ENCODE results near the gene TOM1. TPM values are rescaled to one million over a fixed set of nuclear protein-coding genes. Genes with fewer than 3 reads are reported as not detected.

Gene TOM1
- total RNA-seq, 2 experiments from 2014 or later: 211 to 219 TPM

DNA sequence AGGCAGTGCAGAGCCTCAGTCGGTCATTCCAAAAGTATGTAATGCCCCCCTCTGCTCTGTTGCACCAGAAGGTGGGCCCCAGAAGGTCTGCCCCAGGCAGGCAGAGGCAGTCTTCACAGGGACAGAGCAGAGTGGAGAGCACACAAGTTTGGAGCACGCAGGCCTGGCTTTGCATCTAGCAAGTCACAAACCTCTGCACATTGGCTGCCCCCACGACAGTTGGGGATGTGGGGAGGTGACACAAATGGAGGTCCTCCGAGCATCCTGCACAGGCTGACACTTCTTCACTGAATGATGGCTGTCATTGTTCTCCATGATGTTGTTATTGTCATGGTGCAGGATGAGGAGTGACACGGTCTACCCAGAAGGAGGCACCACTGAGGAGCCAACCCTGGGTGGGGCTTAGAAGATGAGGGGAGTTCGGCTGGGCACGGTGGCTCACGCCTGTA lies 11.9 kb downstream of the TOM1 start:
- no peaks in the 10 kb centered on the region for H3K9me3 Mint-ChIP-seq

DNA sequence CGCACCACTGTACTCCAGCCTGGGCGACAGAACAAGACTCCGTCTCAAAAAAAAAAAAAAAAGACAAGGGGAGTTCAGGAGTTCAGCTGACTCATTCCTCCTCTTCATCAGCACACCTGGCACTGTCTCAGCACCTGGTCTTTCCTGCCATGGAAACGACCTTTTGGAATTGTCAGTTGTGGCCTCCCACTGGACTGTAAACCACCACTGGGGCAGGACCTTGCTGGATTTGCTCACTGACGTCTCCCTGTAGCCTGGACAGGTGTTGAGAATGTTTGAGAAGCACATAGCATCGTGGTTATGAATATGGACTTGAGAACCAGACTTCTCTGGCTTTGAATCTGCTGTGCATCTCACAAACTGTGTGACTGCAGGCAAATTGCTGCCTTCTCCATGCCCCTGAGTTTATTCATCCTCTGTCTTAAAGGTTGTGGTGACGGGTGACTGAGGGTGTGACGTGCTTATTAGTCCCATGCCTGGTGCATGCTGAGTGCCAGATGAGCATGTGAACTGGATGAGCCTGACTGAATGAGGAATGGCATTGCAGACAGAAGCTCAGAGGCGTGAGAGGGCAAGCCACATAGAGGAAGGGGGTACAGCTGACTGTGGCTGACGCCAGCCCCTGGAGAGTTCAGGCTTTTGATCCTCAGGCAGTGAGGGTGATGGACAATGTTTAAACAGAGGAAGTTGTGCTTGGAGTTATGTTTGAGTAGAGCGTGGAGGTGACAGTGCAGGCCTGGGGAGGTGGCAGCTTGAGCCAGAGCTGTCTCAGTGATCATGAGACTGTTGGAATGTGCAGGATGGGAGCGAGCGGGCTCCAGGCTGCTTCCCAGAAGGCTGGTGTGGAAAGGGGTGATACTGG lies 12.7 kb downstream of the TOM1 start:
- DNase-seq (peak in 1 of 14 experiments; percentile 45), ATAC-seq (ENCODE audit: poor library complexity) (no peak)
- H3K36me3 ChIP-seq (ENCODE audit: insufficient read depth, low read length): peaks cover 13% of the 10 kb centered on the region
- ChIA-PET CTCF (interaction anchor here (1.9 kb wide), 1 partner anchor 55 kb away, joined by 4 read pairs; the partner anchor contains the start of gene HMGXB4), POLR2A (interaction anchor here (1.9 kb wide), 1 partner anchor 13 kb away, joined by 10 read pairs; the partner anchor contains the start of gene TOM1)
- no peak overlapping the region for H3K4me3 ChIP-seq (ENCODE audit: low read length)
- TF ChIP-seq, protein P1, sequence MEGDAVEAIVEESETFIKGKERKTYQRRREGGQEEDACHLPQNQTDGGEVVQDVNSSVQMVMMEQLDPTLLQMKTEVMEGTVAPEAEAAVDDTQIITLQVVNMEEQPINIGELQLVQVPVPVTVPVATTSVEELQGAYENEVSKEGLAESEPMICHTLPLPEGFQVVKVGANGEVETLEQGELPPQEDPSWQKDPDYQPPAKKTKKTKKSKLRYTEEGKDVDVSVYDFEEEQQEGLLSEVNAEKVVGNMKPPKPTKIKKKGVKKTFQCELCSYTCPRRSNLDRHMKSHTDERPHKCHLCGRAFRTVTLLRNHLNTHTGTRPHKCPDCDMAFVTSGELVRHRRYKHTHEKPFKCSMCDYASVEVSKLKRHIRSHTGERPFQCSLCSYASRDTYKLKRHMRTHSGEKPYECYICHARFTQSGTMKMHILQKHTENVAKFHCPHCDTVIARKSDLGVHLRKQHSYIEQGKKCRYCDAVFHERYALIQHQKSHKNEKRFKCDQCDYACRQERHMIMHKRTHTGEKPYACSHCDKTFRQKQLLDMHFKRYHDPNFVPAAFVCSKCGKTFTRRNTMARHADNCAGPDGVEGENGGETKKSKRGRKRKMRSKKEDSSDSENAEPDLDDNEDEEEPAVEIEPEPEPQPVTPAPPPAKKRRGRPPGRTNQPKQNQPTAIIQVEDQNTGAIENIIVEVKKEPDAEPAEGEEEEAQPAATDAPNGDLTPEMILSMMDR (IDR thresholded peaks at IDR 0.05): no peak
- H3K36me3 Mint-ChIP-seq (ENCODE audit: low read depth): peaks cover 10% of the 10 kb centered on the region
- no peaks in the 10 kb centered on the region for H3K9me3 ChIP-seq (ENCODE audit: control insufficient read depth in 1 of 2, insufficient read depth in 1 of 2, low read length in 2 of 2)
- intact Hi-C loops (cut with DNase I, micrococcal nuclease): no loop called here
- H3K27me3 Mint-ChIP-seq: no peaks in the 10 kb centered on the region
- peak overlapping the region; percentile 9 for H3K4me3 Mint-ChIP-seq
- H3K27me3 ChIP-seq (ENCODE audit: control insufficient read depth in 1 of 2, insufficient read depth in 2 of 2, low read length in 2 of 2): no peaks in the 10 kb centered on the region
- H3K4me1 Mint-ChIP-seq (ENCODE audit: low read depth): peaks cover 78% of the 10 kb centered on the region
- H3K27ac Mint-ChIP-seq: no peak overlapping the region
- peaks cover 86% of the 10 kb centered on the region for H3K4me1 ChIP-seq (ENCODE audit: insufficient read depth, low read length)
- no peak overlapping the region for H3K27ac ChIP-seq (ENCODE audit: low read depth in 1 of 2, low read length in 2 of 2)
- H3K9me3 Mint-ChIP-seq: no peaks in the 10 kb centered on the region

More for the DNA sequence above, 11.9 kb downstream of the TOM1 start:
- Mint-ChIP-seq H3K36me3 (ENCODE audit: low read depth) (peaks cover 7% of the 10 kb centered on the region), H3K4me1 (ENCODE audit: low read depth) (peaks cover 86% of the 10 kb centered on the region), H3K27ac (peak overlapping the region; percentile 67), H3K27me3 (no peaks in the 10 kb centered on the region), H3K4me3 (no peak overlapping the region)
- ATAC-seq (ENCODE audit: poor library complexity) (no peak), DNase-seq (peak in 3 of 14 experiments; percentile 0 to 25 (median 13))
- TF ChIP-seq, protein P1 (IDR thresholded peaks at IDR 0.05): no peak
- H3K27ac ChIP-seq (ENCODE audit: low read depth in 1 of 2, low read length in 2 of 2): peak overlapping the region in 1 of 2 donors; percentile 3
- H3K4me1 ChIP-seq (ENCODE audit: insufficient read depth, low read length): peaks cover 95% of the 10 kb centered on the region
- no peak overlapping the region for H3K4me3 ChIP-seq (ENCODE audit: low read length)
- H3K27me3 ChIP-seq (ENCODE audit: control insufficient read depth in 1 of 2, insufficient read depth in 2 of 2, low read length in 2 of 2): no peaks in the 10 kb centered on the region
- H3K9me3 ChIP-seq (ENCODE audit: control insufficient read depth in 1 of 2, insufficient read depth in 1 of 2, low read length in 2 of 2): no peaks in the 10 kb centered on the region
- CTCF ChIA-PET: no interaction called here
- H3K36me3 ChIP-seq (ENCODE audit: insufficient read depth, low read length): peaks cover 8% of the 10 kb centered on the region
- POLR2A ChIA-PET: interaction anchor here (3.6 to 4.3 kb wide), 2 partner anchors 12 to 19 kb away, joined by 12 to 34 read pairs; partner anchors contain the start of gene TOM1
- intact Hi-C loops (cut with DNase I, micrococcal nuclease): no loop called here

DNA sequence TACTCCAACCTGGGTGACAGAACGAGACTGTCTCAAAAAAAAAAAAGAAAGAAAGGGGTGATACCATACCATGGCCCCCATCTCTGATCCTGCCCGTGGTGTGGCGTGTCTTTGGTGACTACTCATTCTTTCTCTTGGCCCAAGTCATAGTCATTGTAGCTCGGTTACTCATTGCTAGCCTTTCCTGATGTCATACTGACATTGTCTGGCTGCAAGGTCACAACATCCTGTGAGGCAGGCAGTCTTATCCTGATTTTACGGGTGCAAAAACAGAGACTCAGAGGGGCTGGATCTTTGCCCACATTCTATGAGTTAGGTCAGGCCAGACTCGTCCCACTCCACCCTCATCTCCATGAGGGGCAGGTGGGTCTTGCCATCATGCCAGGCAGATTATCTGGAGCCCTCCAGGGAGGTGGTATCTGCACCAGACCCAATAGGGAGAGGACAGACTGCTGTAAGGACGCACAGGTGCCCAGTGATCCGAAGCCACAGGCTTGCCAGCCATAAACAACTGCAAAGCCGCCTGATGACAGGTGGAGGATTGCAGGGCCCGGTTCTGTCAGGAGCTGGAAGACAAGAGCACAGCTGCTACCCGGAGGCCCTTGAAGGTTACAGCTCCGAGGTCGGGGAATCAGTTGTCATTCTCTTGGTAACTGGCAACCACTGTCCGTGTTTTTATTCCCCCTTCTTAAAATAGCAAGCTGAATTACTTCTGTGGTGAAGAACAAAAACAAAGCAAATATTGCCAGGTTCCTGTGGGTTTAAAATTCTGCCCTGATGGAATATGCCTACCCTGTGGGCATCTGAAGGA lies 13.8 kb downstream of the TOM1 start:
- H3K27me3 ChIP-seq (ENCODE audit: control insufficient read depth in 1 of 2, insufficient read depth in 2 of 2, low read length in 2 of 2): no peaks in the 10 kb centered on the region
- DNase-seq: peak in 2 of 14 experiments; percentile 27 to 29
- ChIA-PET CTCF (interaction anchor here (1.2 to 1.9 kb wide), 2 partner anchors 17 to 56 kb away, joined by 4 read pairs; partner anchors contain the start of gene HMGXB4), POLR2A (interaction anchor here (1.9 kb wide), 1 partner anchor 14 kb away, joined by 10 read pairs; the partner anchor contains the start of gene TOM1)
- no peaks in the 10 kb centered on the region for H3K9me3 Mint-ChIP-seq
- H3K4me1 Mint-ChIP-seq (ENCODE audit: low read depth): peaks cover 67% of the 10 kb centered on the region
- no peaks in the 10 kb centered on the region for H3K27me3 Mint-ChIP-seq
- peak; percentile 17 for ATAC-seq (ENCODE audit: poor library complexity)
- no peak overlapping the region for H3K4me3 ChIP-seq (ENCODE audit: low read length)
- H3K27ac ChIP-seq (ENCODE audit: low read depth in 1 of 2, low read length in 2 of 2): no peak overlapping the region
- H3K36me3 ChIP-seq (ENCODE audit: insufficient read depth, low read length): peaks cover 23% of the 10 kb centered on the region
- no peaks in the 10 kb centered on the region for H3K9me3 ChIP-seq (ENCODE audit: control insufficient read depth in 1 of 2, insufficient read depth in 1 of 2, low read length in 2 of 2)
- peaks cover 75% of the 10 kb centered on the region for H3K4me1 ChIP-seq (ENCODE audit: insufficient read depth, low read length)
- intact Hi-C loops (cut with DNase I, micrococcal nuclease): no loop called here
- peaks cover 21% of the 10 kb centered on the region for H3K36me3 Mint-ChIP-seq (ENCODE audit: low read depth)
- TF ChIP-seq, protein P1 (IDR thresholded peaks at IDR 0.05): no peak
- H3K27ac Mint-ChIP-seq: no peak overlapping the region
- no peak overlapping the region for H3K4me3 Mint-ChIP-seq

Data from CD4-positive, alpha-beta T cell (primary cell).